Peyer's patch (tissue), 4 donors: ENCODE measurements around the gene IRGC.

Experiments
- CTCF ChIP-seq, 6 experiments: fragments of 450-650 bp in 4 of 6; fragments of 200-600 bp in 2 of 6; sonication (generic) in 1 of 6; IDR thresholded peaks; one replicate each; pipeline ENCODE4 v1.5.1; 2017 to 2019; ENCODE audit warnings: antibody characterized with exemption in 6 of 6, mild to moderate bottlenecking in 3 of 6, moderate library complexity in 1 of 6
- POLR2A ChIP-seq, 2 donors: fragments of 450-650 bp; IDR thresholded peaks; one replicate each; pipeline ENCODE4 v1.5.1; 2017; ENCODE audit warnings: antibody characterized with exemption in 2 of 2, mild to moderate bottlenecking in 2 of 2, moderate library complexity in 2 of 2

- TF ChIP-seq CTCF (IDR thresholded peaks at IDR 0.05) (no peak), POLR2A (IDR thresholded peaks at IDR 0.05) (no peak)
These were observed 45.1 kb downstream of the IRGC start for GRCh38 chr19:43760941-43761340.
